Type B pancreatic cell (in vitro differentiated cells): ENCODE data around the gene CIAO2A. TPM values are rescaled to one million over a fixed set of nuclear protein-coding genes. Genes with fewer than 3 reads are reported as not detected.

Source experiments
- DNase-seq: peaks from one replicate; pipeline ENCODE4 v3.0.0; 2021; ENCODE audit warnings: mixed read lengths; ENCODE audit not compliant: unreplicated experiment; ENCODE audit errors: extremely low spot score
- H3K27ac Mint-ChIP-seq: 2 replicates; pipeline ENCODE4 v1.8.0; 2021; ENCODE audit warnings: mild to moderate bottlenecking, mixed read lengths
- H3K27me3 Mint-ChIP-seq: 2 replicates; pipeline ENCODE4 v1.8.0; 2021; ENCODE audit warnings: mixed read lengths
- H3K36me3 Mint-ChIP-seq: 2 replicates; pipeline ENCODE4 v1.8.0; 2021; ENCODE audit warnings: mixed read lengths
- H3K4me1 Mint-ChIP-seq: one replicate; pipeline ENCODE4 v1.8.0; 2021; ENCODE audit warnings: mixed read lengths; ENCODE audit not compliant: unreplicated experiment
- H3K4me3 Mint-ChIP-seq: 2 replicates; pipeline ENCODE4 v1.8.0; 2021; ENCODE audit warnings: mild to moderate bottlenecking, mixed read lengths
- H3K9me3 Mint-ChIP-seq: 2 replicates; pipeline ENCODE4 v1.8.0; 2021; ENCODE audit warnings: mixed read lengths
- total RNA-seq: library from RNA; stranded (reverse); gene quantifications from 2 replicates; pipeline ENCODE4 v1.2.1, GENCODE V29; 2021; ENCODE audit warnings: low replicate concordance
- TF ChIP-seq, protein P1 (sequence below): fragments of 200-600 bp; sonication (generic); conservative IDR thresholded peaks from 2 replicates; pipeline ENCODE4 v1.5.0; 2021; ENCODE audit warnings: antibody characterized with exemption, mild to moderate bottlenecking

The CIAO2A gene
- total RNA-seq, 1 donor from 2014 or later: 69.7 TPM

DNA sequence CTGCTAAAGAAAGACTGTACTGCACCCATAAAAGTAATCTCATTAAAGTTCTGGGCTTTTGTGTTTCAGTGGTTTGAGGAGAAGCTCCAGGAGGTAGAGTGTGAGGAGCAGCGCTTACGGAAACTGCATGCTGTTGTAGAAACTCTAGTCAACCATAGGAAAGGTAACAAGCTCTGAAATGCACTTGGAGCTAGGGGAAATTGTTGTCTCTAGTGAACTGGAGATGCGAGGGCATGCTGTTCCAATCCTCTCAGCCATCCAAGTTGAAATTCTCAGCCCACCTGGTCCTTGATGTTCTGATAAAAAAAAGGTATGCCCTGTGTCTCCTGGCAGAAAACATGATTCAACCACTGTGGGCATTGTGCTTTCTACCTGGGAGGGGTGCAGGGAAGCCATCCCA is 36.5 kb upstream of the CIAO2A start:
- H3K4me1 Mint-ChIP-seq: no peaks in the 10 kb centered on the region
- H3K36me3 Mint-ChIP-seq: peaks cover 39% of the 10 kb centered on the region
- DNase-seq: no peak
- TF ChIP-seq, protein P1, sequence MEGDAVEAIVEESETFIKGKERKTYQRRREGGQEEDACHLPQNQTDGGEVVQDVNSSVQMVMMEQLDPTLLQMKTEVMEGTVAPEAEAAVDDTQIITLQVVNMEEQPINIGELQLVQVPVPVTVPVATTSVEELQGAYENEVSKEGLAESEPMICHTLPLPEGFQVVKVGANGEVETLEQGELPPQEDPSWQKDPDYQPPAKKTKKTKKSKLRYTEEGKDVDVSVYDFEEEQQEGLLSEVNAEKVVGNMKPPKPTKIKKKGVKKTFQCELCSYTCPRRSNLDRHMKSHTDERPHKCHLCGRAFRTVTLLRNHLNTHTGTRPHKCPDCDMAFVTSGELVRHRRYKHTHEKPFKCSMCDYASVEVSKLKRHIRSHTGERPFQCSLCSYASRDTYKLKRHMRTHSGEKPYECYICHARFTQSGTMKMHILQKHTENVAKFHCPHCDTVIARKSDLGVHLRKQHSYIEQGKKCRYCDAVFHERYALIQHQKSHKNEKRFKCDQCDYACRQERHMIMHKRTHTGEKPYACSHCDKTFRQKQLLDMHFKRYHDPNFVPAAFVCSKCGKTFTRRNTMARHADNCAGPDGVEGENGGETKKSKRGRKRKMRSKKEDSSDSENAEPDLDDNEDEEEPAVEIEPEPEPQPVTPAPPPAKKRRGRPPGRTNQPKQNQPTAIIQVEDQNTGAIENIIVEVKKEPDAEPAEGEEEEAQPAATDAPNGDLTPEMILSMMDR: no peak
- H3K4me3 Mint-ChIP-seq: no peak overlapping the region
- no peak overlapping the region for H3K27ac Mint-ChIP-seq
- no peaks in the 10 kb centered on the region for H3K9me3 Mint-ChIP-seq
- H3K27me3 Mint-ChIP-seq: no peaks in the 10 kb centered on the region

DNA sequence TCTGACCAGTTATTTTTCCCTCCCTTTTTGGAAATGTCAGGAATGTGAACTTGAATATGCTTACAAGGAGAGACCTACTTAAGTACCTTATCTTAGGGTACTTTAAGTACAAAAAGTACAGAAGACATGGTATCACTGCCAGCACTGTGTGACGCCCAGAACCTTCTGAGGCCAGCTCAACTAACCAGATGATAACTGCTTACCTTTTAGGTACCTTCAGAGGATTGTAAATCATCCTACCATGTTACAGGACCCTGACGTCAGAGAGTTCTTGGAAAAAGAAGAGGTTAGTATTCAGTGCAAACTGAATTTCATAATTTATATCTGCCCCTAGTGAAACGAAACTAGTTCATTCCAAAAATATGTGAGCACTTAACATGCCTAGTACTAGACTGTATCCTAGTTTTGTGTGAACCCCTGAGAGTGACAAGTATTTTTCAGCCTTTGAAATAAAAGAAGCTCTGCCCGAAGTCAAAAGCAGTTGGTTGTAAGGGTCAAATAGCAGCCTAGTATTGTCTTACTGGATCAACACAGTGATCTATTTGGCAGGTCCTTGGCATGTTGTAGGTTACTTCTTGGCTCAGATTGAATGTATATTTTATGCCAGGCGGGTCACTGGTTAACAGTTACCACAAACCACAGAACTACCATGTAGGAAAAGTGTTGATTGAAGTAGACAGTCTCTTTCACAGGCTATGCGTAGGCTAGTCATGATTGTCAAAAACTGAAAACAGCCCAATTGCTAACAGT is 34.1 kb upstream of the CIAO2A start:
- Mint-ChIP-seq H3K36me3 (peaks cover 43% of the 10 kb centered on the region), H3K9me3 (no peaks in the 10 kb centered on the region), H3K4me3 (no peak overlapping the region), H3K27me3 (no peaks in the 10 kb centered on the region), H3K4me1 (no peaks in the 10 kb centered on the region), H3K27ac (peak overlapping the region; percentile 48)
- TF ChIP-seq, protein P1: no peak
- no peak for DNase-seq

DNA sequence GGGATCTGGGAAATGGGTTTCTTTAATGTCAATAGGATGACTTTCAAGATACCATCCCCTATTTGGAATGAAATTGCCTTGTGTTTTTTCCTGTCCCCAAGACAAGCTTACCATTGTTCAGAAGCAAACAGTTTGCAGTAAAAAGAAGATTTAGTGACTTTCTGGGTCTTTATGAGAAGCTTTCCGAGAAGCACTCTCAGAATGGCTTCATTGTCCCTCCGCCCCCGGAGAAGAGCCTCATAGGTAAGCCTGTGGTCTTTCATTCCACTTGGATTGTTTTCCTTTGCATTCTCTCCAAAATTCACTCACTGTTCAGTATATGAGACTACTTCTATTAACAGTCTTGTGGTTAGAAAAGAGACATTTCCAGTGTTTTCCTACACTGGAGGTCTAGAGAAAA is 32.3 kb upstream of the CIAO2A start:
- no peaks in the 10 kb centered on the region for H3K9me3 Mint-ChIP-seq
- H3K36me3 Mint-ChIP-seq: peaks cover 39% of the 10 kb centered on the region
- no peak overlapping the region for H3K27ac Mint-ChIP-seq
- TF ChIP-seq, protein P1: no peak
- H3K4me1 Mint-ChIP-seq: no peaks in the 10 kb centered on the region
- no peaks in the 10 kb centered on the region for H3K27me3 Mint-ChIP-seq
- no peak for DNase-seq
- no peak overlapping the region for H3K4me3 Mint-ChIP-seq

DNA sequence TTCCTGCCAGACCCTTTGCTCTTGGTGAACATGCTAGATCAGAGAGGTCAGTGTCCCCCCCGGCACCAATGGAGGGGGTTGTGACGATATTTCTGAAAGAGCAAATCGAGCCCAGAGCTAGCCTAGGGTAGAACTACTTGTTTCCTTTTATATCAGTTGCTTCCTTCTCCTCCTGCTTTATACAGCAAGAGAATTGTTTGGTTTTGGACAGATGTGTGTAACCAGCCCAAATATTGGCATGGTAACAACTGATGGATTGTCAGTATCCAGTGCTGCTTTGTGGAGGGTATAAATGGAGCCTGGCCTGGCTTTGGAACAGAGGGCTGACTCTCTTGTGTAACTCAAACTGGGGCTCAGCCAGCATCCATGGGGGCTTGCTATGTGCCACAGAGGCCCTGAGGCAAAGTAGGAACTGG is 29.3 kb upstream of the CIAO2A start:
- H3K9me3 Mint-ChIP-seq: no peaks in the 10 kb centered on the region
- no peaks in the 10 kb centered on the region for H3K27me3 Mint-ChIP-seq
- H3K4me3 Mint-ChIP-seq: no peak overlapping the region
- no peak overlapping the region for H3K27ac Mint-ChIP-seq
- TF ChIP-seq, protein P1: no peak
- no peaks in the 10 kb centered on the region for H3K4me1 Mint-ChIP-seq
- DNase-seq: no peak
- peaks cover 40% of the 10 kb centered on the region for H3K36me3 Mint-ChIP-seq

DNA sequence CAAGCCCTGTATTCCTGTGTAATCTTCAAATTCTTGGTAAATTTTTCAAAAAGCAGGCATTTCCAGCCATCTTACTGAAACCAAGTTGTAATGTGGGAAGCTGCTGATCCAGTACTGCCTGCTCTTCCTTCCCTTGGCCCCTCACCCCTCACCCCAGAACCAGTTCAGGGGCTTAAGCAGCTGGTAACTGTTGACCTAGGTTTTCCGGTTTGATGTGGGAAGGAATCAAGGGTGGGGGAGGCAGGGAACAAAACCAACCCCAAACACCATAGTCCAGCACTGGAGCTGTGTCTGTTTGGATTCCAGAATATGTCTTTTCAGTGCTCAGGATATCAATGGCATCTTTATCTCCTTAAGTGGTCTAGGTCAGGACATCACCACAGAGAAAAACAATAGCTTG is 28.8 kb upstream of the CIAO2A start:
- TF ChIP-seq, protein P1: no peak
- Mint-ChIP-seq H3K4me1 (no peaks in the 10 kb centered on the region), H3K4me3 (no peak overlapping the region), H3K27ac (no peak overlapping the region), H3K36me3 (peaks cover 38% of the 10 kb centered on the region), H3K27me3 (no peaks in the 10 kb centered on the region), H3K9me3 (no peaks in the 10 kb centered on the region)
- no peak for DNase-seq
